Coronary artery (tissue), 2 donors: ENCODE measurements around the gene FKBP6.
"Not testable (repeated sequence)": the region's sequence is repeated elsewhere in the genome, so short reads cannot be mapped to it uniquely, and the experiment has no call there.

Source experiments
- DNase-seq: peaks from one replicate; pipeline ENCODE4 v3.0.0-alpha.2; 2017; ENCODE audit warnings: low spot score
- H3K27ac ChIP-seq, 2 donors: fragments of 200-600 bp; sonication (generic); one replicate each; pipeline ENCODE4 v1.5.1; 2016 to 2019
- H3K4me3 ChIP-seq: fragments of 200-600 bp; sonication (generic); 2 replicates; pipeline ENCODE4 v1.5.1; 2016; ENCODE audit warnings: mild to moderate bottlenecking, moderate library complexity
- TF ChIP-seq, protein P1 (sequence below): fragments of 200-600 bp; sonication (generic); IDR thresholded peaks from one replicate; pipeline ENCODE4 v1.5.1; 2019; ENCODE audit warnings: antibody characterized with exemption

FKBP6 gene

DNA sequence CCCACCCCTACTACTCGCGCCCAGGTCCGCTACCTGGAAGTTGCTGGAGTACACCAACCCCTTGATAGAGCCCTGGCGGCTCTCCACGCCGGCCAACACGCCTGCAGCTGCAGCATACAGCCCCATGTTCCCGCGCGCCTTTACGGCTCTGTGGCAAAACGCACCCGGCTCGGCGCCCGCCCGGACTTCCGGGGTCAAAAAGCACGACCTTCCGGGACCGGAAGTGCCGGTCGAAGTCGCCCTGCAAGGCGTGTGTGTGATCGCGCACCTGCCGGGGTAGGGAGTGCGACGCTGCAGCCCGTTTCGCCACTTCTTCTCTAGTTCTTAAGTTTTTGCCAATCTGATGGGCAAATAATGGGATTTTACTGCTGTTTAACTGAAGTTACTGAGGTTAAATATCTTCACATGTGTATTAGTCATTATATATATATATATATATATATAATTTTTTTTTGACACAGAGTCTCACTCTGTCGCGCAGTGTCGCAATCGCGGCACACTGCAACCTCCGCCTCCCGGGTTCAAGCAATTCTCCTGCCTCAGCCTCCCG lies 19.2 kb upstream of the FKBP6 start, which contains the start of gene NSUN5:
TSS of gene NSUN5 (minus strand) at position 162 of the 550 bp plus-strand sequence. CDS start at position 126, 36 bp downstream.
- Histone ChIP-seq H3K27ac (peak within 1 kb of the TSS; percentile 56 to 78), H3K4me3 (peak within 1 kb of the TSS; percentile 92)
- peak; percentile 84 for DNase-seq
- TF ChIP-seq, protein P1, sequence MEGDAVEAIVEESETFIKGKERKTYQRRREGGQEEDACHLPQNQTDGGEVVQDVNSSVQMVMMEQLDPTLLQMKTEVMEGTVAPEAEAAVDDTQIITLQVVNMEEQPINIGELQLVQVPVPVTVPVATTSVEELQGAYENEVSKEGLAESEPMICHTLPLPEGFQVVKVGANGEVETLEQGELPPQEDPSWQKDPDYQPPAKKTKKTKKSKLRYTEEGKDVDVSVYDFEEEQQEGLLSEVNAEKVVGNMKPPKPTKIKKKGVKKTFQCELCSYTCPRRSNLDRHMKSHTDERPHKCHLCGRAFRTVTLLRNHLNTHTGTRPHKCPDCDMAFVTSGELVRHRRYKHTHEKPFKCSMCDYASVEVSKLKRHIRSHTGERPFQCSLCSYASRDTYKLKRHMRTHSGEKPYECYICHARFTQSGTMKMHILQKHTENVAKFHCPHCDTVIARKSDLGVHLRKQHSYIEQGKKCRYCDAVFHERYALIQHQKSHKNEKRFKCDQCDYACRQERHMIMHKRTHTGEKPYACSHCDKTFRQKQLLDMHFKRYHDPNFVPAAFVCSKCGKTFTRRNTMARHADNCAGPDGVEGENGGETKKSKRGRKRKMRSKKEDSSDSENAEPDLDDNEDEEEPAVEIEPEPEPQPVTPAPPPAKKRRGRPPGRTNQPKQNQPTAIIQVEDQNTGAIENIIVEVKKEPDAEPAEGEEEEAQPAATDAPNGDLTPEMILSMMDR, result no peak

DNA sequence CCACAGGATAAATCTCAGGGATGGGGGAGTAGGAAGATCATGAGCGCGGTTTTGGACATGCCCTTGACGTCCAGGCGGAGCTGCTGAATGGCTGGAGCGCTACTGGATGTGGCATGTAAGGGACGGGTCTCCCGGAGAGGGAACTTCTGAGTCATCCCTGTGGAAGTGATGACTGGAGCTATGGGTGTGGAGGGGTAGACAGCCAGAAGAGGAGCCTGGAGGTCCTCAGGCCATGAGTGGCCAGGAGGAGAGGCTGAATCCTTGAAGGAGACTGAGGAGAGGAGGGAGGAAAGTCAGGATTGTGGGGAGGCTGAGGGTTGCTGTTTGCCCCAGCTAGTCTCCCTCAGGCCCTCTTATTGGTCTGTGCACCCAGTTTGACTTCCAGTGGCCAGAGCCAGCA lies 16.5 kb upstream of the FKBP6 start:
- H3K27ac ChIP-seq, H3K4me3 ChIP-seq, DNase-seq: not testable (repeated sequence)

- H3K4me3 ChIP-seq, result no peak overlapping the region
- no peak for DNase-seq
- TF ChIP-seq, protein P1, result no peak
- H3K27ac ChIP-seq, result no peak overlapping the region
Measured at GRCh38 chr7:73312831-73313520, 15.0 kb upstream of the FKBP6 start.

- no peak for DNase-seq
- Histone ChIP-seq H3K27ac (no peak overlapping the region), H3K4me3 (no peak overlapping the region)
- TF ChIP-seq, protein P1, result no peak
Measured at GRCh38 chr7:73313521-73313906, 14.4 kb upstream of the FKBP6 start.

GRCh38 chr7:73314271-73314670 lies 13.7 kb upstream of the FKBP6 start:
- DNase-seq, result no peak

DNA sequence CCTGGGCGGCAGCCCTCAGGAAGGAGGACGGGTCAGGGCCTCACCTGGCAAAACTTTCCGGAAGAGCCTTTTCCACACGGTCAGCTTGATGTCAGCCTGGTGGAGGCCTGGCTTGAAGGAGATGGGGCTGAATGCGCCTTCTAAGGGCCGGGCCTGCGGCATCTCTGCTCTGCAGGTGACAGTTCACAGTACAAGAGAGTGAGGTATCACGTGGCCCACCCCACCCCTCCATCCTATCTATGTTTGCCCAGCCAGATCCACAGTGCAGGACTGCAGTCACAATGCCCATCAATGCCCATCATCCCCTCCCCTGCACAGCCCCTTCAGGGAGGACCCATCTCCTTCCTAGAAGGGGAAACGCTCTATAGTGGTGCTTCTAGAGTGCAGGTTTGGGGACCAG lies 11.4 kb upstream of the FKBP6 start:
- TF ChIP-seq, protein P1, result no peak
- no peak overlapping the region for H3K4me3 ChIP-seq
- no peak for DNase-seq
- no peak overlapping the region for H3K27ac ChIP-seq

More at GRCh38 chr7:73314271-73314670, 13.7 kb upstream of the FKBP6 start:
- Histone ChIP-seq H3K27ac (no peak overlapping the region), H3K4me3 (no peak overlapping the region)
- TF ChIP-seq, protein P1, result no peak

GRCh38 chr7:73318656-73319204 lies 9.2 kb upstream of the FKBP6 start:
- H3K27ac ChIP-seq, DNase-seq, H3K4me3 ChIP-seq: not testable (repeated sequence)

- not testable (repeated sequence) for H3K4me3 ChIP-seq, DNase-seq, H3K27ac ChIP-seq
Measured at GRCh38 chr7:73319541-73319940, 8.4 kb upstream of the FKBP6 start.

DNA sequence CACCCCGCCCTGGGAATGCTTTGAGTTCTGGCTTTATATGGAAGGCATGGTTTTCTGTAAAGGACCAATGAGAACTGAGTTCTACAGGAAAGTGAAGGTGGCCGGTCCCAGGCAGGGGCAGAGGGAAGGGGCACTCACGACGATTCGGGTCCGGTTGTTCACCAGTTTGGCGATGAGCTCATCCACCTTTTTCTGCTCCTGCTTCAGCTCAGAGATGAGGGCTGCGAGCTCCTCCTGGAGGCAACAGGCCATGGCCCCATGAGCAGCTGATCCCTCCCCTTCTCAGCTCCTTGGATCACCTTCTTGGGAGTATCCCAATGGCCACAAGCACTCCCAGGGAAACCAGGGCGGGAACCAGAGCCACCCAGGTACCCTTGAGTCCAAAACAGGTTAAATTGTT lies 8.0 kb upstream of the FKBP6 start:
- not testable (repeated sequence) for H3K27ac ChIP-seq

GRCh38 chr7:73323434-73324080 lies 4.4 kb upstream of the FKBP6 start:
- not testable (repeated sequence) for DNase-seq

More for the DNA sequence above, 8.0 kb upstream of the FKBP6 start:
- not testable (repeated sequence) for DNase-seq, H3K4me3 ChIP-seq

DNA sequence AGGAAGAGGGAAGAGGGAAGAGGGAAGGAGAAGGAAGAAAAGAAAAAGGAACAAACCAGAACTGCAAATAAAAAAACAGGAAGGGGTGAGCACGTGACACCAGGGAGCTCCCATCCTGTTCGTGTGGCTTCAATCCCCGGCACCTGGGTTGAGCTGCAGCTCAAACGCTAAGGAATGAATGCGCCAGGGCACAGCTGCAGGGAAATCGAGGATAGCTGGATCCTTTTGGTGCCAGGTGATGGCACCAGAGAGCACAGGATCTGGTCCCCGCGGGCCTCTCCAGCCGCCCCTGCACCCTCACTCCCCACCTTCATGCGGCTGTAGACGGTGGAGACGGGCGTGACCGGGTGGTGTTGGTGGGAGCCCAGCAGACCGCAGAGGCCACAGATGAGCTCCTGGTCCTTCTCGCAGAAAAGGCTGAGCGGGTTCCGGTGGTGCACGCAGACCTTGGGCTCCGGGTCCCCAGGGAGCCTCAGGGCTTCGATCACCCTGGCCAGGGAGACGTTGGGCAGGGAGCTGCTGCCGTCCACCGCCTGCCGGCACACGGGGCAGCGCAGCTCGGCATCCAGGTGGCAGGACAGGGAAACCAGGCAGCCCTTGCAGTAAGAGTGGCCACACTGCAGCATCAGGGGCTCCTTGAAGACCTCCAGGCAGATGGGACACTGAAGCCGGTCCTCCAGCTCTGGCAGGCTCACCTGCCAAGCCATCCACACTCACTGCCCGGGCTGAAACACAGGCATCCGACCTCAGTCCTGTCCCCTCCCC lies 3.7 kb upstream of the FKBP6 start:
- peak overlapping the region; percentile 32 for H3K4me3 ChIP-seq
- peak overlapping the region in 1 of 2 donors; percentile 43 for H3K27ac ChIP-seq
- not testable (repeated sequence) for DNase-seq

More at GRCh38 chr7:73323434-73324080, 4.4 kb upstream of the FKBP6 start:
- H3K4me3 ChIP-seq, H3K27ac ChIP-seq: not testable (repeated sequence)

DNA sequence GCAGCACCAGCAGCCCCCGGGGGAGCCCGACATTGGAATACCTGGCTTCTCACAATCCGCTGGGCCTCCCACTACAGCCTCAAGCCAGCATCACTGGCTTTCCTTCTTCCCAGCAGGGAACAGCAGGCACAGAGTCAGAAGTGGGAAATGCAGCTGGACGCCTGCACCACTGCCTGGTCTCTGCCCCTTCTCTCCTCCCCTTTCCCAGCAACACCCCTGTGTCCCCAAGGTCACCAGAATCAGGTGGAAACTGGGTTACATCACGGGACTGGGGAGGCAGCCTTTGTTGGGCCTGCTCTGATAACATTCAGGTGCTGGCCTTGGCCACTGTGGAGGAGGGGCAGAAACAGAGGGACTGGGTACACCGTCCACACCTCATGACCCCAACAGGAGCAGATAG lies 2.5 kb upstream of the FKBP6 start:
- not testable (repeated sequence) for DNase-seq, H3K4me3 ChIP-seq, H3K27ac ChIP-seq
